ENCODE results near the gene SNAI3. TPM values are rescaled to one million over a fixed set of nuclear protein-coding genes. Genes with fewer than 3 reads are reported as not detected.

Gene SNAI3
- total and polyA plus RNA-seq, 4 experiments from 2014 or later = 11.6 to 22.9 (median 14.8) TPM

- CTCF ChIA-PET (ENCODE audit: partially characterized antibody) = interaction anchor here (2.0 kb wide), 1 partner anchor 27 kb away, joined by 4 read pairs; no protein-coding TSS in a partner anchor
- intact Hi-C loops (cut with micrococcal nuclease) = no loop called here
- peak overlapping the region in 5 of 7 donors; percentile 36 to 81 (median 57) for H3K27ac Mint-ChIP-seq
- peaks cover 7 to 24% (median 14%) of the 10 kb centered on the region in 4 donors for H3K4me1 Mint-ChIP-seq
- H3K36me3 Mint-ChIP-seq = peaks cover 0 to 12% of the 10 kb centered on the region in 2 donors
- H3K4me3 Mint-ChIP-seq = peak overlapping the region in 1 of 8 donors; percentile 23
- Histone ChIP-seq H3K4me3 (ENCODE audit: low read length in 2 of 2) (no peak overlapping the region), H3K4me1 (ENCODE audit: insufficient read depth, low read length) (peaks cover 11% of the 10 kb centered on the region), H3K9me3 (ENCODE audit: control insufficient read depth in 1 of 2, low read length in 2 of 2) (no peaks in the 10 kb centered on the region), H3K36me3 (ENCODE audit: insufficient read depth, low read length) (peaks cover 16% of the 10 kb centered on the region), H3K27me3 (ENCODE audit: insufficient read depth, low read length) (no peaks in the 10 kb centered on the region), H3K27ac (ENCODE audit: low read depth, low read length) (no peak overlapping the region)
- no peaks in the 10 kb centered on the region for H3K27me3 Mint-ChIP-seq
- POLR2A ChIA-PET (ENCODE audit: partially characterized antibody) = no interaction called here
- no peak for DNase-seq
- no peaks in the 10 kb centered on the region for H3K9me3 Mint-ChIP-seq
Observed at GRCh38 chr16:88710556-88710955, 24.2 kb upstream of the SNAI3 start.

GRCh38 chr16:88706965-88707826, 20.9 kb upstream of the SNAI3 start:
- DNase-seq = peak in 1 of 5 donors; percentile 14
- Histone ChIP-seq H3K27me3 (ENCODE audit: insufficient read depth, low read length) (no peaks in the 10 kb centered on the region), H3K36me3 (ENCODE audit: insufficient read depth, low read length) (no peaks in the 10 kb centered on the region), H3K9me3 (ENCODE audit: control insufficient read depth in 1 of 2, low read length in 2 of 2) (no peaks in the 10 kb centered on the region), H3K4me3 (ENCODE audit: low read length in 2 of 2) (peak overlapping the region; percentile 63 to 98), H3K27ac (ENCODE audit: low read depth, low read length) (peak overlapping the region; percentile 85), H3K4me1 (ENCODE audit: insufficient read depth, low read length) (peaks cover 42% of the 10 kb centered on the region)
- Mint-ChIP-seq H3K27ac (peak overlapping the region; percentile 81 to 95 (median 90)), H3K4me1 (peaks cover 20 to 57% (median 36%) of the 10 kb centered on the region in 4 donors), H3K9me3 (no peaks in the 10 kb centered on the region), H3K27me3 (no peaks in the 10 kb centered on the region), H3K36me3 (peaks cover 4 to 34% of the 10 kb centered on the region in 2 donors), H3K4me3 (peak overlapping the region; percentile 70 to 90 (median 84))
- ChIA-PET POLR2A (ENCODE audit: partially characterized antibody) (interaction anchor here (0.6 to 9.3 kb wide), 17 partner anchors 9 to 509 kb away, joined by 3 to 249 read pairs (median 5); partner anchors contain the start of genes APRT, IL17C, SNAI3 and ZC3H18), CTCF (ENCODE audit: partially characterized antibody) (interaction anchor here (0.8 to 1.2 kb wide), 5 partner anchors 15 to 151 kb away, joined by 3 to 4 read pairs (median 3); no protein-coding TSS in a partner anchor)
- intact Hi-C loops (cut with micrococcal nuclease) = loop anchor here (1.0 kb wide), 3 partner anchors 21 to 137 kb away; partner anchors contain the start of genes MVD, SNAI3 and ZC3H18

GRCh38 chr16:88706229-88706964, 20.1 kb upstream of the SNAI3 start, which contains the start of the genes CTU2 and RNF166:
Gene CTU2, plus strand, starts transcription at chr16:88706503. Its CDS starts 28 bp downstream, at chr16:88706531.
Gene RNF166, minus strand, starts transcription at chr16:88706408. Its CDS starts 83 bp downstream, at chr16:88706325.
- peak; percentile 90 to 94 (median 91) for DNase-seq
- CTCF ChIA-PET (ENCODE audit: partially characterized antibody) = interaction anchor here (0.5 to 1.6 kb wide), 5 partner anchors 14 to 857 kb away, joined by 3 to 8 read pairs (median 3); no protein-coding TSS in a partner anchor
- no peaks in the 10 kb centered on the region for H3K27me3 Mint-ChIP-seq
- POLR2A ChIA-PET (ENCODE audit: partially characterized antibody) = interaction anchor here (0.6 to 9.3 kb wide), 17 partner anchors 13 to 510 kb away, joined by 3 to 249 read pairs (median 7); partner anchors contain the start of genes APRT, IL17C, SNAI3 and ZC3H18
- Histone ChIP-seq H3K27me3 (ENCODE audit: insufficient read depth, low read length) (no peaks in the 10 kb centered on the region), H3K9me3 (ENCODE audit: control insufficient read depth in 1 of 2, low read length in 2 of 2) (no peaks in the 10 kb centered on the region), H3K4me1 (ENCODE audit: insufficient read depth, low read length) (peaks cover 50% of the 10 kb centered on the region), H3K27ac (ENCODE audit: low read depth, low read length) (peak within 1 kb of the TSS; percentile 85), H3K36me3 (ENCODE audit: insufficient read depth, low read length) (no peaks in the 10 kb centered on the region), H3K4me3 (ENCODE audit: low read length in 2 of 2) (peak within 1 kb of the TSS; percentile 95 to 98)
- H3K4me1 Mint-ChIP-seq = peaks cover 20 to 62% (median 39%) of the 10 kb centered on the region in 4 donors
- intact Hi-C loops (cut with micrococcal nuclease) = loop anchor here (1.0 kb wide), 3 partner anchors 20 to 136 kb away; partner anchors contain the start of genes MVD, SNAI3 and ZC3H18
- H3K36me3 Mint-ChIP-seq = peaks cover 4 to 29% of the 10 kb centered on the region in 2 donors
- H3K9me3 Mint-ChIP-seq = no peaks in the 10 kb centered on the region
- peak within 1 kb of the TSS; percentile 93 to 96 (median 96) for H3K4me3 Mint-ChIP-seq
- H3K27ac Mint-ChIP-seq = peak within 1 kb of the TSS; percentile 97 to 99 (median 98)

GRCh38 chr16:88705801-88706228, 19.5 kb upstream of the SNAI3 start:
- peak in 2 of 5 donors; percentile 17 to 27 for DNase-seq
- Mint-ChIP-seq H3K4me3 (peak overlapping the region; percentile 93 to 96 (median 96)), H3K27me3 (no peaks in the 10 kb centered on the region), H3K36me3 (peaks cover 4 to 32% of the 10 kb centered on the region in 2 donors), H3K27ac (peak overlapping the region; percentile 97 to 99 (median 98)), H3K9me3 (no peaks in the 10 kb centered on the region), H3K4me1 (peaks cover 20 to 62% (median 38%) of the 10 kb centered on the region in 4 donors)
- intact Hi-C loops (cut with micrococcal nuclease) = loop anchor here (1.0 kb wide), 3 partner anchors 20 to 136 kb away; partner anchors contain the start of genes MVD, SNAI3 and ZC3H18
- H3K9me3 ChIP-seq (ENCODE audit: control insufficient read depth in 1 of 2, low read length in 2 of 2) = no peaks in the 10 kb centered on the region
- CTCF ChIA-PET (ENCODE audit: partially characterized antibody) = interaction anchor here (0.5 to 2.8 kb wide), 5 partner anchors 20 to 857 kb away, joined by 3 to 21 read pairs (median 3); partner anchors contain the start of gene SNAI3
- peaks cover 54% of the 10 kb centered on the region for H3K4me1 ChIP-seq (ENCODE audit: insufficient read depth, low read length)
- H3K27ac ChIP-seq (ENCODE audit: low read depth, low read length) = peak overlapping the region; percentile 85
- H3K4me3 ChIP-seq (ENCODE audit: low read length in 2 of 2) = peak overlapping the region; percentile 95 to 98
- H3K36me3 ChIP-seq (ENCODE audit: insufficient read depth, low read length) = no peaks in the 10 kb centered on the region
- POLR2A ChIA-PET (ENCODE audit: partially characterized antibody) = interaction anchor here (0.8 to 9.3 kb wide), 20 partner anchors 12 to 409 kb away, joined by 3 to 249 read pairs (median 6); partner anchors contain the start of genes APRT, GALNS, IL17C and SNAI3
- no peaks in the 10 kb centered on the region for H3K27me3 ChIP-seq (ENCODE audit: insufficient read depth, low read length)

GRCh38 chr16:88705076-88705684, 18.9 kb upstream of the SNAI3 start:
- H3K36me3 ChIP-seq (ENCODE audit: insufficient read depth, low read length) = peaks cover 2% of the 10 kb centered on the region
- no peaks in the 10 kb centered on the region for H3K27me3 ChIP-seq (ENCODE audit: insufficient read depth, low read length)
- H3K9me3 Mint-ChIP-seq = no peaks in the 10 kb centered on the region
- H3K27ac ChIP-seq (ENCODE audit: low read depth, low read length) = peak overlapping the region; percentile 85
- H3K4me3 Mint-ChIP-seq = peak overlapping the region; percentile 93 to 96 (median 96)
- POLR2A ChIA-PET (ENCODE audit: partially characterized antibody) = interaction anchor here (0.6 to 9.3 kb wide), 25 partner anchors 9 to 410 kb away, joined by 3 to 249 read pairs (median 5); partner anchors contain the start of genes APRT, GALNS, IL17C and SNAI3
- intact Hi-C loops (cut with micrococcal nuclease) = no loop called here
- H3K4me1 Mint-ChIP-seq = peaks cover 20 to 65% (median 39%) of the 10 kb centered on the region in 4 donors
- peak overlapping the region; percentile 95 to 98 for H3K4me3 ChIP-seq (ENCODE audit: low read length in 2 of 2)
- no peaks in the 10 kb centered on the region for H3K27me3 Mint-ChIP-seq
- DNase-seq = peak; percentile 43 to 82 (median 52)
- H3K4me1 ChIP-seq (ENCODE audit: insufficient read depth, low read length) = peaks cover 60% of the 10 kb centered on the region
- no peaks in the 10 kb centered on the region for H3K9me3 ChIP-seq (ENCODE audit: control insufficient read depth in 1 of 2, low read length in 2 of 2)
- CTCF ChIA-PET (ENCODE audit: partially characterized antibody) = interaction anchor here (1.0 to 2.8 kb wide), 3 partner anchors 19 to 32 kb away, joined by 3 to 21 read pairs (median 8); partner anchors contain the start of gene SNAI3
- peak overlapping the region; percentile 97 to 99 (median 98) for H3K27ac Mint-ChIP-seq
- H3K36me3 Mint-ChIP-seq = peaks cover 7 to 35% of the 10 kb centered on the region in 2 donors

Measured in CD4-positive, alpha-beta memory T cell (primary cell).